Natural killer cell (primary cell): Measurements from ENCODE around the gene YAP1. TPM values are rescaled to one million over a fixed set of nuclear protein-coding genes. Genes with fewer than 3 reads are reported as not detected.

Source experiments
- ATAC-seq, 3 donors: fragments of 150-1000 bp in 2 of 3; fragments of 200-7000 bp in 1 of 3; cut with Tn5 transposase; 1 replicate in 1 of 3; 2 replicates in 2 of 3; pipeline ENCODE4 v1.10.0; 2021; ENCODE audit warnings: mild to moderate bottlenecking in 2 of 3, moderate library complexity in 2 of 3
- DNase-seq, 2 donors: peaks; one replicate each; pipeline versions ENCODE4 v3.0.0 to v3.0.0-alpha.2; 2013 to 2021; ENCODE audit warnings: mixed read lengths in 1 of 2
- H3K27ac ChIP-seq: one replicate; pipeline ENCODE4 v1.5.1; 2013; ENCODE audit warnings: mild to moderate bottlenecking, low read length
- H3K27me3 ChIP-seq: one replicate; pipeline ENCODE4 v1.6.1; 2013; ENCODE audit warnings: low read length; ENCODE audit not compliant: control insufficient read depth, insufficient read depth
- H3K36me3 ChIP-seq: one replicate; pipeline ENCODE4 v1.6.1; 2013; ENCODE audit warnings: low read length; ENCODE audit not compliant: control insufficient read depth, insufficient read depth
- H3K4me1 ChIP-seq: one replicate; pipeline ENCODE4 v1.6.1; 2013; ENCODE audit warnings: low read length; ENCODE audit not compliant: control insufficient read depth, insufficient read depth
- H3K4me3 ChIP-seq: one replicate; pipeline ENCODE4 v1.5.1; 2013; ENCODE audit warnings: low read length
- H3K9me3 ChIP-seq: one replicate; pipeline ENCODE4 v1.6.1; 2013; ENCODE audit warnings: low read length; ENCODE audit not compliant: control insufficient read depth, insufficient read depth
- H3K27ac Mint-ChIP-seq, 2 donors: one replicate each; pipeline ENCODE4 v1.8.0; 2022; ENCODE audit warnings: mild to moderate bottlenecking in 2 of 2, mixed read lengths in 2 of 2, moderate library complexity in 1 of 2
- H3K27me3 Mint-ChIP-seq, 2 donors: one replicate each; pipeline ENCODE4 v1.8.0; 2022; ENCODE audit warnings: low read depth in 2 of 2, mixed read lengths in 2 of 2
- H3K36me3 Mint-ChIP-seq: one replicate; pipeline ENCODE4 v1.8.0; 2022; ENCODE audit warnings: mixed read lengths
- H3K4me1 Mint-ChIP-seq, 2 donors: one replicate each; pipeline ENCODE4 v1.8.0; 2022; ENCODE audit warnings: mixed read lengths in 2 of 2
- H3K4me3 Mint-ChIP-seq: one replicate; pipeline ENCODE4 v1.8.0; 2022; ENCODE audit warnings: mild to moderate bottlenecking, moderate library complexity, mixed read lengths
- H3K9me3 Mint-ChIP-seq, 2 donors: one replicate each; pipeline ENCODE4 v1.8.0; 2022; ENCODE audit warnings: mixed read lengths in 2 of 2
- WGBS: methylation state at CpG from one replicate; pipeline ENCODE4 v1.1.7; 2013; ENCODE audit warnings: missing lambda C conversion rate; ENCODE audit not compliant: insufficient coverage; 5-methylcytosine and 5-hydroxymethylcytosine counted together
- intact Hi-C: fragments of 100-400 bp; cut with micrococcal nuclease; formaldehyde crosslinking; loops from one replicate; pipeline ENCODE4 v1.14.2; 2022
- total RNA-seq, 4 donors: library from RNA; stranded (reverse); fragments of 120-200 nt in 1 of 4; gene quantifications; one replicate each; pipeline versions ENCODE4 v1.2.3 to v1.2.4, GENCODE V29; 2013 to 2022
- TF ChIP-seq, protein P1 (sequence below): fragments of 200-600 bp; IDR thresholded peaks from one replicate; pipeline ENCODE4 v1.8.0; 2022; ENCODE audit warnings: antibody characterized with exemption

YAP1 gene
- total RNA-seq, 3 donors from 2014 or later (not counting 1 experiment from before 2014, with no cell fraction given): not detected

DNA sequence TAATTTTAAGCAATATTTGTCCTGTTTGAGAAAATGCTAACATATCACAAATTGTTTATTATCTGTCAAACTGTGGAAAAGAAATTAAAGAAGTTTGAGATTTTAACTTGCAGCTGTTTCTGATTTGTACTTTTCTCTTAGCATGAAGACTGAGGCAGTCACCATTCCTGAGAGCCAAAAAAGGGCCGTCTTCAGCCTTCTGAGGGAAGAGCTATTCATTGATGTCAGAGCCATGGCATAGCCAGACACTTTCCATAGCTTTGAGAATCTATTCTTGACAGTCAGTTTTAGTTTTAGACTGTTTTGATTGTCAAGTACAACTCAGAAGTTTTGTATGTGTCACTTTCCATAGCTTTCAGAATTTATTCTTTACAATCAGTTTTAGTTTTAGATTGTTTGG, 32.1 kb downstream of the YAP1 start:
- H3K9me3 Mint-ChIP-seq: peaks cover 0 to 4% of the 10 kb centered on the region in 2 donors
- H3K36me3 Mint-ChIP-seq: no peaks in the 10 kb centered on the region
- H3K27me3 Mint-ChIP-seq: peaks cover 7 to 8% of the 10 kb centered on the region in 2 donors
- H3K27ac Mint-ChIP-seq: no peak overlapping the region
- Histone ChIP-seq H3K9me3 (no peaks in the 10 kb centered on the region), H3K4me3 (no peak overlapping the region), H3K27ac (no peak overlapping the region), H3K4me1 (no peaks in the 10 kb centered on the region), H3K36me3 (no peaks in the 10 kb centered on the region), H3K27me3 (peaks cover 4% of the 10 kb centered on the region)
- ATAC-seq (no peak), DNase-seq (no peak)
- TF ChIP-seq, protein P1, sequence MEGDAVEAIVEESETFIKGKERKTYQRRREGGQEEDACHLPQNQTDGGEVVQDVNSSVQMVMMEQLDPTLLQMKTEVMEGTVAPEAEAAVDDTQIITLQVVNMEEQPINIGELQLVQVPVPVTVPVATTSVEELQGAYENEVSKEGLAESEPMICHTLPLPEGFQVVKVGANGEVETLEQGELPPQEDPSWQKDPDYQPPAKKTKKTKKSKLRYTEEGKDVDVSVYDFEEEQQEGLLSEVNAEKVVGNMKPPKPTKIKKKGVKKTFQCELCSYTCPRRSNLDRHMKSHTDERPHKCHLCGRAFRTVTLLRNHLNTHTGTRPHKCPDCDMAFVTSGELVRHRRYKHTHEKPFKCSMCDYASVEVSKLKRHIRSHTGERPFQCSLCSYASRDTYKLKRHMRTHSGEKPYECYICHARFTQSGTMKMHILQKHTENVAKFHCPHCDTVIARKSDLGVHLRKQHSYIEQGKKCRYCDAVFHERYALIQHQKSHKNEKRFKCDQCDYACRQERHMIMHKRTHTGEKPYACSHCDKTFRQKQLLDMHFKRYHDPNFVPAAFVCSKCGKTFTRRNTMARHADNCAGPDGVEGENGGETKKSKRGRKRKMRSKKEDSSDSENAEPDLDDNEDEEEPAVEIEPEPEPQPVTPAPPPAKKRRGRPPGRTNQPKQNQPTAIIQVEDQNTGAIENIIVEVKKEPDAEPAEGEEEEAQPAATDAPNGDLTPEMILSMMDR: no peak
- 73% methylated on average over 1 of the region's 1 CpG for WGBS
- intact Hi-C loops: no loop called here
- no peaks in the 10 kb centered on the region for H3K4me1 Mint-ChIP-seq
- no peak overlapping the region for H3K4me3 Mint-ChIP-seq

DNA sequence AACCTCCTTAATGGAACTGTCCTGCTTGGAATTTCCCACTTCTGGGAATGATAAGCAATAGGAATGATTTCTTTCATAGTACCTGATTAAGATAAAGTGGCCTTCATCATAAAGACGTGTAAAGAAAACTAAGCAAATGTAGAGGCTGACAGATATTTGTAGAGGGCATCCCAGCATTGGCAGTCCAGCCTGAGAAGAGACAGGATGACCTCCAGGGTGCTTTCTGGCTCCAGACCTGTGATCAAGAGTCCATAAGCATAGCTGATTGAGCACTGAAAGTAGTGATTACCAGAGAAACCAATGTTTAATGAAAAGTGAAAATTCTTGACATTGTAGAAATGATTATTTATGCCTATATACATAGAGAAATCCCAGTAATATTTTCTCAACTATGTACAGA, 33.6 kb downstream of the YAP1 start:
- Histone ChIP-seq H3K9me3 (no peaks in the 10 kb centered on the region), H3K4me3 (no peak overlapping the region), H3K36me3 (no peaks in the 10 kb centered on the region), H3K4me1 (no peaks in the 10 kb centered on the region), H3K27me3 (peaks cover 5% of the 10 kb centered on the region), H3K27ac (no peak overlapping the region)
- 72% methylated on average over 1 of the region's 1 CpG for WGBS
- Mint-ChIP-seq H3K4me3 (no peak overlapping the region), H3K36me3 (no peaks in the 10 kb centered on the region), H3K9me3 (peaks cover 0 to 4% of the 10 kb centered on the region in 2 donors), H3K27me3 (peaks cover 7 to 8% of the 10 kb centered on the region in 2 donors), H3K4me1 (no peaks in the 10 kb centered on the region), H3K27ac (no peak overlapping the region)
- intact Hi-C loops: no loop called here
- TF ChIP-seq, protein P1: no peak
- no peak for ATAC-seq
- DNase-seq: no peak

DNA sequence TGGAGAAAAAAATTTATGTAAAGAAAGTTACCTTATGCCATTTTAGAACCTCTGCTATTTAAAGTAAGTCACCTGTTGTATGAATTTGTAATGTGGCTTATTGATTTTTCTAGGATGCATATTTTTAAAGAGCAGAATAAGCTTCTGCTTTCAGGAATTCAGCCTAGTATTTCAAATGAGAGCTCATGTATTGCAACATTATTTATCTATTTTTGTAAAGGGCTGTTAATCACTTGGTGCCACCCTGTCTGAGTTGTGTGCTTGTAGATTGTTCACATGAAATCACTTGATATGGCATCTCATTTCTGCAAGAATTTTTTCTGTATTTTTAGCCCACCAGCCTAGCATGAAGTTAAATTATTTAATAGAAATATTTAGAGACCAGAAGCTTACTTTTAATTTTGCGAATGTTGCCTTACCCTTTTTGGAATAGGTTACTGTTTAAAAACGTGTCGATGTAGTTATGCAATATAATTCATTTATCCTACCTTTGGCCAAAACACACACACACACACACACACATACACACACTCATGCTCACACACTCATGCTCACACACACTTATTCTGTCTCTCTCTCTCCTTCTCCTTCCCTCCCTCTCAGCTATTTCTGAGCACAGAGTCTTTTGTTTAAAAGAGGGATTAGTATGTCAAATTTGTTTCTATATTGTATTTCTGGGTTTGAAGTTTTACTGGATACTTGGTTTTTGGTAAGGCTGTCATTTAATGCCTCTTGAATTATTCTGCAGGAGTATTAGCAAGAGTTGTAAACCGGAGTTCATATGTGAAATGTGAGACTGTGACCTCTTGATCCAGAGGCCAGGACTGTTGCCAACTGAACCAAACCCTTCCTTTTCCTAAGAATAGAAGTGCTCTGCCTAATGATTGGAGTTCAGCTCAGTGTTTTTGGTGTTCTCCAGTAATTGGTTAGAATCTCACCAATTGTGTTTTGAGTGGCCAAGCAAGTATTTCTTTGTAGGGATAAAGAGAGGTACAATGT, 34.4 kb downstream of the YAP1 start:
- no peaks in the 10 kb centered on the region for H3K36me3 ChIP-seq
- H3K27me3 ChIP-seq: peaks cover 5% of the 10 kb centered on the region
- H3K4me3 ChIP-seq: no peak overlapping the region
- Mint-ChIP-seq H3K27me3 (peaks cover 8 to 10% of the 10 kb centered on the region in 2 donors), H3K36me3 (no peaks in the 10 kb centered on the region), H3K4me3 (no peak overlapping the region), H3K9me3 (peaks cover 0 to 7% of the 10 kb centered on the region in 2 donors), H3K27ac (no peak overlapping the region), H3K4me1 (no peaks in the 10 kb centered on the region)
- intact Hi-C loops: no loop called here
- WGBS: 87% methylated on average over 4 of the region's 4 CpGs
- H3K4me1 ChIP-seq: no peaks in the 10 kb centered on the region
- no peak for ATAC-seq
- no peaks in the 10 kb centered on the region for H3K9me3 ChIP-seq
- no peak for DNase-seq
- H3K27ac ChIP-seq: no peak overlapping the region
- TF ChIP-seq, protein P1: no peak
